ENCODE data around the gene HSP90B1.

HSP90B1 gene

GRCh38 chr12:103929046-103929783, 995 bp upstream of the HSP90B1 start:
- peak; percentile 90 for DNase-seq (ENCODE audit: low spot score)

GRCh38 chr12:103929784-103930033, 501 bp upstream of the HSP90B1 start:
- DNase-seq (ENCODE audit: low spot score), result no peak

- DNase-seq (ENCODE audit: low spot score), result peak; percentile 27
Observed at GRCh38 chr12:103930787-103931735, 851 bp downstream of the HSP90B1 start.

- DNase-seq (ENCODE audit: low spot score), result peak; percentile 20
Observed at GRCh38 chr12:103933237-103933636, 3.0 kb downstream of the HSP90B1 start.

GRCh38 chr12:103936679-103937078, 6.5 kb downstream of the HSP90B1 start:
- no peak for DNase-seq (ENCODE audit: low spot score)

- DNase-seq (ENCODE audit: low spot score), result peak; percentile 46
Observed at GRCh38 chr12:103944964-103945363, 14.8 kb downstream of the HSP90B1 start.

- DNase-seq (ENCODE audit: low spot score), result no peak
Observed at GRCh38 chr12:103947871-103948555, 17.8 kb downstream of the HSP90B1 start.

GRCh38 chr12:103948746-103949406, 18.7 kb downstream of the HSP90B1 start:
- DNase-seq (ENCODE audit: low spot score), result no peak

GRCh38 chr12:103952497-103952896, 22.3 kb downstream of the HSP90B1 start:
- DNase-seq (ENCODE audit: low spot score), result no peak

- DNase-seq (ENCODE audit: low spot score), result peak; percentile 37
Observed at GRCh38 chr12:103955811-103956508, 25.8 kb downstream of the HSP90B1 start.

GRCh38 chr12:103956509-103957027, 26.4 kb downstream of the HSP90B1 start:
- peak; percentile 50 for DNase-seq (ENCODE audit: low spot score)

GRCh38 chr12:103957865-103958388, 27.7 kb downstream of the HSP90B1 start:
- no peak for DNase-seq (ENCODE audit: low spot score)

- DNase-seq (ENCODE audit: low spot score), result peak; percentile 34
Observed at GRCh38 chr12:103958621-103959020, 28.4 kb downstream of the HSP90B1 start.

GRCh38 chr12:103960616-103961227, 30.5 kb downstream of the HSP90B1 start:
- no peak for DNase-seq (ENCODE audit: low spot score)

GRCh38 chr12:103962493-103962892, 32.3 kb downstream of the HSP90B1 start:
- no peak for DNase-seq (ENCODE audit: low spot score)

GRCh38 chr12:103964805-103965204, 34.6 kb downstream of the HSP90B1 start:
- DNase-seq (ENCODE audit: low spot score), result no peak

GRCh38 chr12:103965255-103965589, 35.0 kb downstream of the HSP90B1 start:
- DNase-seq (ENCODE audit: low spot score), result no peak

GRCh38 chr12:103965590-103966504, 35.6 kb downstream of the HSP90B1 start, which contains the start of gene TDG:
Gene TDG, plus strand, starts transcription at chr12:103965872. Its CDS starts 166 bp downstream, at chr12:103966038.
- DNase-seq (ENCODE audit: low spot score), result peak; percentile 99

GRCh38 chr12:103966736-103967135, 36.5 kb downstream of the HSP90B1 start:
- DNase-seq (ENCODE audit: low spot score), result peak; percentile 15
